GM20431 (cell line): ENCODE results near the gene PCDH8.

ENCODE experiments used
- in situ Hi-C: fragments of 300-500 bp; cut with MseI, MboI; formaldehyde crosslinking; loops from one replicate; pipeline ENCODE4 v1.15.0; 2020; ENCODE audit warnings: low sequenced_read_pairs; ENCODE audit not compliant: unreplicated experiment

Gene PCDH8

GRCh38 chr13:52848455-52849195 is at the start of gene PCDH8:
Gene PCDH8, minus strand, starts transcription at chr13:52848640. Its CDS starts 204 bp downstream, at chr13:52848436.
- in situ Hi-C loops: no loop called here

- in situ Hi-C loops: no loop called here
Observed at GRCh38 chr13:52896827-52897659, 48.6 kb upstream of the PCDH8 start.

- in situ Hi-C loops: no loop called here
Observed at GRCh38 chr13:52894413-52894812, 46.0 kb upstream of the PCDH8 start.

- in situ Hi-C loops: no loop called here
Observed at GRCh38 chr13:52892925-52893324, 44.5 kb upstream of the PCDH8 start.

- in situ Hi-C loops: no loop called here
Observed at GRCh38 chr13:52891706-52892105, 43.3 kb upstream of the PCDH8 start.

GRCh38 chr13:52887165-52887564 is 38.7 kb upstream of the PCDH8 start:
- in situ Hi-C loops: no loop called here

GRCh38 chr13:52885141-52885540 is 36.7 kb upstream of the PCDH8 start:
- in situ Hi-C loops: no loop called here

- in situ Hi-C loops: no loop called here
Observed at GRCh38 chr13:52884429-52885010, 36.1 kb upstream of the PCDH8 start.

GRCh38 chr13:52882785-52883184 is 34.3 kb upstream of the PCDH8 start:
- in situ Hi-C loops: no loop called here

GRCh38 chr13:52879950-52880741 is 31.7 kb upstream of the PCDH8 start:
- in situ Hi-C loops: no loop called here

- in situ Hi-C loops: no loop called here
Observed at GRCh38 chr13:52878831-52879230, 30.4 kb upstream of the PCDH8 start.

GRCh38 chr13:52870143-52870542 is 21.7 kb upstream of the PCDH8 start:
- in situ Hi-C loops: no loop called here

GRCh38 chr13:52869621-52870020 is 21.2 kb upstream of the PCDH8 start:
- in situ Hi-C loops: no loop called here

- in situ Hi-C loops: no loop called here
Observed at GRCh38 chr13:52869050-52869449, 20.6 kb upstream of the PCDH8 start.

- in situ Hi-C loops: no loop called here
Observed at GRCh38 chr13:52868190-52868589, 19.8 kb upstream of the PCDH8 start.

- in situ Hi-C loops: no loop called here
Observed at GRCh38 chr13:52864941-52865340, 16.5 kb upstream of the PCDH8 start.

- in situ Hi-C loops: no loop called here
Observed at GRCh38 chr13:52862358-52863206, 14.1 kb upstream of the PCDH8 start.

GRCh38 chr13:52852444-52852843 is 4.0 kb upstream of the PCDH8 start:
- in situ Hi-C loops: no loop called here
